Right lobe of liver (tissue), 6 donors: Measurements from ENCODE around the gene CST6. TPM values are rescaled to one million over a fixed set of nuclear protein-coding genes. Genes with fewer than 3 reads are reported as not detected.

ENCODE experiments used
- ATAC-seq, 4 donors: fragments of 200-7000 bp; cut with Tn5 transposase; one replicate each; pipeline ENCODE4 v1.9.1; 2020; ENCODE audit warnings: mild to moderate bottlenecking in 4 of 4, moderate library complexity in 4 of 4
- DNase-seq, 3 donors: peaks; one replicate each; pipeline ENCODE4 v3.0.0-alpha.2; 2020
- H3K27ac ChIP-seq, 3 donors: fragments of 200-600 bp; one replicate each; pipeline ENCODE4 v1.8.0; 2022
- H3K27me3 ChIP-seq, 2 donors: fragments of 200-600 bp; one replicate each; pipeline ENCODE4 v1.8.0; 2022
- H3K36me3 ChIP-seq, 4 donors: fragments of 200-600 bp; sonication (generic) in 1 of 4; one replicate each; pipeline versions ENCODE4 v1.5.1 to v1.8.0; 2017 to 2022; ENCODE audit warnings: control low read depth in 1 of 4
- H3K4me1 ChIP-seq, 4 donors: fragments of 200-600 bp; sonication (generic) in 1 of 4; one replicate each; pipeline versions ENCODE4 v1.5.1 to v1.8.0; 2017 to 2022; ENCODE audit warnings: control low read depth in 1 of 4
- H3K4me3 ChIP-seq, 3 donors: fragments of 200-600 bp; one replicate each; pipeline ENCODE4 v1.8.0; 2022
- H3K9me3 ChIP-seq, 4 donors: fragments of 200-600 bp; sonication (generic) in 1 of 4; one replicate each; pipeline versions ENCODE4 v1.5.1 to v1.8.0; 2017 to 2022; ENCODE audit warnings: control low read depth in 1 of 4
- CTCF ChIP-seq, 4 donors: fragments of 200-600 bp in 3 of 4; fragments of 450-650 bp in 1 of 4; IDR thresholded peaks; one replicate each; pipeline versions ENCODE4 v1.5.1 to v1.8.0; 2016 to 2022; ENCODE audit warnings: antibody characterized with exemption in 4 of 4, mild to moderate bottlenecking in 2 of 4
- POLR2A ChIP-seq: fragments of 450-650 bp; IDR thresholded peaks from one replicate; pipeline ENCODE4 v1.6.1; 2017; ENCODE audit warnings: antibody characterized with exemption, mild to moderate bottlenecking
- whole genome bisulfite sequencing: methylation state at CpG from one replicate; pipeline ENCODE4 v1.1.6; 2018; ENCODE audit warnings: low coverage, low lambda C conversion rate; ENCODE audit not compliant: insufficient coverage; ENCODE audit errors: missing lambda C conversion rate; 5-methylcytosine and 5-hydroxymethylcytosine counted together
- intact Hi-C, 2 donors: fragments of 100-400 bp; cut with DNase I; formaldehyde crosslinking; loops; one replicate each; pipeline versions ENCODE4 v1.11.2 to v1.14.1; 2022
- long read RNA-seq: library from polyadenylated mRNA; unstranded; transcript quantifications from one replicate; pipeline ENCODE4 v2.0.0, GENCODE V29; 2019
- total RNA-seq, 6 experiments: library from RNA; depleted of rRNA in 2 of 6; stranded (reverse); fragments of >200 nt in 2 of 6; fragmentation: NEBNext Ultra II Directional in 3 of 6; extraction: Animal tissue kit (Norgen Biotek cat#: 25700) in 3 of 6; gene quantifications; one replicate each; pipeline versions ENCODE4 v1.1.0 to v1.2.4, GENCODE V29; 2016 to 2023
- donor health status: DM: no; HTN: yes; CAD: no.
- donor health status: DM: no; HTN: no; CAD: no.
- donor health status: DM: no; HTN: no; CAD: no.
- donor health status: DM: no; HTN: yes; CAD: no.
- donor health status: DM: no; HTN: yes; CAD: no.

The CST6 gene
- total RNA-seq = not detected
- long read RNA-seq = 0 reads

GRCh38 chr11:66011785-66012303 is at the start of gene CST6:
TSS of gene CST6 (plus strand) at chr11:66012008. CDS start at chr11:66012045, 37 bp downstream.
- intact Hi-C loops = no loop called here
- no peak for DNase-seq
- Histone ChIP-seq H3K36me3 (no peaks in the 10 kb centered on the region), H3K27me3 (peaks cover 0 to 11% of the 10 kb centered on the region in 2 donors), H3K4me3 (no peak within 1 kb of the TSS), H3K9me3 (no peaks in the 10 kb centered on the region), H3K27ac (no peak within 1 kb of the TSS), H3K4me1 (no peaks in the 10 kb centered on the region)
- WGBS = 33% methylated on average over 12 of the region's 61 CpGs
- TF ChIP-seq CTCF (IDR thresholded peaks at IDR 0.05) (no peak), POLR2A (no peak)
- ATAC-seq = no peak

DNA sequence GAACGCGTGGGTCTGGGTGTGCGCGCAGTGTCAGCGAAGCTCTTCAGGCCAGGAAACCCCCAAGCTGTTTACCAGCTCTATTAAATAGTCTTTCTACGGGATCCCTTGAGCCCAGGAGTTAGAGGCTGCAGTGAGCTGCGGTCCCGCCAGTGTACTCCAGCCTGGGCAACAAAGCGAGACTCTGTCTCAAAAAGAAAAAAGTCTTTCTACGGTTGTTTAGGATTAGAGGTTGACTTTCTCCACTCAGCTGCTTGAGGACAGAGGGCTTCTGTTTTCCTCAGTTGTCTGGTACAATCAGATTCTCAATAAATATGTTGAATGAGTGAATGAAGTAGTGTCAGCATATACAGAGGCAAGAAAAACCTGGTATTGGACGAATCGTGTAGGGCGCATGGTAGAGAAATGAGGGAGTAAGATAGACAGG is 49.7 kb upstream of the CST6 start:
- DNase-seq (no peak), ATAC-seq (no peak)
- Histone ChIP-seq H3K27ac (peak overlapping the region in 2 of 3 donors; percentile 58 to 59), H3K36me3 (peaks cover 0 to 34% (median 15%) of the 10 kb centered on the region in 4 donors), H3K9me3 (no peaks in the 10 kb centered on the region), H3K4me3 (peak overlapping the region; percentile 74 to 99 (median 97)), H3K4me1 (peaks cover 0 to 20% (median 8%) of the 10 kb centered on the region in 4 donors), H3K27me3 (no peaks in the 10 kb centered on the region)
- WGBS = 4% methylated on average over 13 of the region's 13 CpGs
- intact Hi-C loops = no loop called here
- no peak for TF ChIP-seq CTCF (IDR thresholded peaks at IDR 0.05)
- no peak for TF ChIP-seq POLR2A

DNA sequence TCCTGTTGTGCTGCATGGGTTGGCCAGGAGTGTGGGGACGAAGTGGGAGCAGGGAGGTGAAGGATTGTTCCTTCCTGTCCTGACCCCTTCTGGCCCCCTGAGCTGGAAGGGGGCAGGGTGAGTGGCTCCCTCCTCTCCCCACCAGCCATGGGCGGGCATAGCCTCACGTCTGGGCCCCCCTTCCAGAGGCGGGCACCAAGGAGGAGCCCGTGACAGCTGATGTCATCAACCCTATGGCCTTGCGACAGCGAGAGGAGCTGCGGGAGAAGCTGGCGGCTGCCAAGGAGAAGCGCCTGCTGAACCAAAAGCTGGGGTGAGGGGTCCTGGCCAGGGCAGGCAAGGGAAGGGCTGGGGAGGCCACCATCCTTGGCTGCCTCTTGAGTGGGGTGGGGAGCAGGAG is 46.9 kb upstream of the CST6 start:
- Histone ChIP-seq H3K4me1 (peaks cover 0 to 20% (median 8%) of the 10 kb centered on the region in 4 donors), H3K27me3 (no peaks in the 10 kb centered on the region), H3K4me3 (no peak overlapping the region), H3K9me3 (no peaks in the 10 kb centered on the region), H3K36me3 (peaks cover 0 to 56% (median 20%) of the 10 kb centered on the region in 4 donors), H3K27ac (no peak overlapping the region)
- no peak for DNase-seq
- ATAC-seq = no peak
- 97% methylated on average over 5 of the region's 10 CpGs for WGBS
- intact Hi-C loops = no loop called here
- TF ChIP-seq CTCF (IDR thresholded peaks at IDR 0.05) = no peak
- TF ChIP-seq POLR2A = no peak

- DNase-seq (no peak), ATAC-seq (no peak)
- Histone ChIP-seq H3K36me3 (peaks cover 0 to 58% (median 20%) of the 10 kb centered on the region in 4 donors), H3K27ac (no peak overlapping the region), H3K4me1 (peaks cover 0 to 20% (median 8%) of the 10 kb centered on the region in 4 donors), H3K9me3 (no peaks in the 10 kb centered on the region), H3K4me3 (no peak overlapping the region), H3K27me3 (no peaks in the 10 kb centered on the region)
- 93% methylated on average over 15 of the region's 36 CpGs for WGBS
- TF ChIP-seq CTCF (IDR thresholded peaks at IDR 0.05) (no peak), POLR2A (no peak)
- intact Hi-C loops = no loop called here
These were observed 45.6 kb upstream of the CST6 start for GRCh38 chr11:65965986-65966762.
